Liver (tissue), 3 donors: ENCODE measurements around the gene FGD2.

Source experiments
- ATF3 ChIP-seq: IDR thresholded peaks from 2 replicates; pipeline ENCODE4 v1.6.1; 2016; ENCODE audit warnings: antibody characterized with exemption
- CTCF ChIP-seq: fragments of 150-350 bp; IDR thresholded peaks from 2 replicates; pipeline ENCODE4 v1.5.1; 2017; ENCODE audit warnings: improper control_type of control experiment, low read depth, low read length; ENCODE audit not compliant: missing input control
- EGR1 ChIP-seq, 2 donors: IDR thresholded peaks; 2 replicates each; pipeline ENCODE4 v1.6.1; 2016 to 2018; ENCODE audit warnings: antibody characterized with exemption in 2 of 2, low read depth in 2 of 2
- FOXA1 ChIP-seq: IDR thresholded peaks from 2 replicates; pipeline ENCODE4 v1.6.1; 2016; ENCODE audit warnings: antibody characterized with exemption
- MAX ChIP-seq: IDR thresholded peaks from 2 replicates; pipeline ENCODE4 v1.6.1; 2016; ENCODE audit warnings: antibody characterized with exemption
- RAD21 ChIP-seq, 2 donors: IDR thresholded peaks; 2 replicates each; pipeline ENCODE4 v1.6.1; 2016; ENCODE audit warnings: antibody characterized with exemption in 2 of 2, mild to moderate bottlenecking in 2 of 2
- TAF1 ChIP-seq: conservative IDR thresholded peaks from 2 replicates; pipeline ENCODE4 v1.6.1; 2016; ENCODE audit warnings: antibody characterized with exemption, mild to moderate bottlenecking
- YY1 ChIP-seq: IDR thresholded peaks from 2 replicates; pipeline ENCODE4 v1.6.1; 2016; ENCODE audit warnings: antibody characterized with exemption, mild to moderate bottlenecking
- TF ChIP-seq, protein P1 (sequence below): IDR thresholded peaks from 2 replicates; pipeline ENCODE4 v1.6.1; 2016; ENCODE audit warnings: antibody characterized with exemption, mild to moderate bottlenecking
- donor health status: healthy.
- donor health status: healthy.

- TF ChIP-seq CTCF (no peak), YY1 (no peak), TAF1 (no peak), EGR1 (IDR thresholded peaks at IDR 0.05; ENCODE audit: low read depth in 2 of 2) (no peak), FOXA1 (no peak), MAX (no peak), RAD21 (IDR thresholded peaks at IDR 0.05) (no peak), ATF3 (no peak)
- TF ChIP-seq, protein P1, sequence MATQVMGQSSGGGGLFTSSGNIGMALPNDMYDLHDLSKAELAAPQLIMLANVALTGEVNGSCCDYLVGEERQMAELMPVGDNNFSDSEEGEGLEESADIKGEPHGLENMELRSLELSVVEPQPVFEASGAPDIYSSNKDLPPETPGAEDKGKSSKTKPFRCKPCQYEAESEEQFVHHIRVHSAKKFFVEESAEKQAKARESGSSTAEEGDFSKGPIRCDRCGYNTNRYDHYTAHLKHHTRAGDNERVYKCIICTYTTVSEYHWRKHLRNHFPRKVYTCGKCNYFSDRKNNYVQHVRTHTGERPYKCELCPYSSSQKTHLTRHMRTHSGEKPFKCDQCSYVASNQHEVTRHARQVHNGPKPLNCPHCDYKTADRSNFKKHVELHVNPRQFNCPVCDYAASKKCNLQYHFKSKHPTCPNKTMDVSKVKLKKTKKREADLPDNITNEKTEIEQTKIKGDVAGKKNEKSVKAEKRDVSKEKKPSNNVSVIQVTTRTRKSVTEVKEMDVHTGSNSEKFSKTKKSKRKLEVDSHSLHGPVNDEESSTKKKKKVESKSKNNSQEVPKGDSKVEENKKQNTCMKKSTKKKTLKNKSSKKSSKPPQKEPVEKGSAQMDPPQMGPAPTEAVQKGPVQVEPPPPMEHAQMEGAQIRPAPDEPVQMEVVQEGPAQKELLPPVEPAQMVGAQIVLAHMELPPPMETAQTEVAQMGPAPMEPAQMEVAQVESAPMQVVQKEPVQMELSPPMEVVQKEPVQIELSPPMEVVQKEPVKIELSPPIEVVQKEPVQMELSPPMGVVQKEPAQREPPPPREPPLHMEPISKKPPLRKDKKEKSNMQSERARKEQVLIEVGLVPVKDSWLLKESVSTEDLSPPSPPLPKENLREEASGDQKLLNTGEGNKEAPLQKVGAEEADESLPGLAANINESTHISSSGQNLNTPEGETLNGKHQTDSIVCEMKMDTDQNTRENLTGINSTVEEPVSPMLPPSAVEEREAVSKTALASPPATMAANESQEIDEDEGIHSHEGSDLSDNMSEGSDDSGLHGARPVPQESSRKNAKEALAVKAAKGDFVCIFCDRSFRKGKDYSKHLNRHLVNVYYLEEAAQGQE = no peak
Observed at GRCh38 chr6:37049758-37050044, 44.2 kb downstream of the FGD2 start.
